B cell (primary cell): ENCODE data around the gene NUCB1. TPM values are rescaled to one million over a fixed set of nuclear protein-coding genes. Genes with fewer than 3 reads are reported as not detected.

ENCODE experiments used
- ATAC-seq: fragments of 200-7000 bp; cut with Tn5 transposase; one replicate; pipeline ENCODE4 v1.10.0; 2021; ENCODE audit warnings: low read depth, mild to moderate bottlenecking, moderate number of reproducible peaks, moderate library complexity
- CTCF ChIA-PET: fragments of 350-600 bp; sonication (Branson Sonifier 250); formaldehyde crosslinking; loops from one replicate; lab custom pipeline; 2021; ENCODE audit warnings: antibody characterized with exemption, inconsistent platforms; lab: Charles Lee
- POLR2A ChIA-PET: fragments of 350-600 bp; sonication (Branson Sonifier 250); formaldehyde crosslinking; loops from one replicate; lab custom pipeline; 2021; ENCODE audit warnings: antibody characterized with exemption; lab: Charles Lee
- DNase-seq: peaks from one replicate; pipeline ENCODE4 v3.0.0; 2013
- H2AFZ ChIP-seq: 2 replicates; pipeline ENCODE4 v1.6.1; 2012; ENCODE audit warnings: mild to moderate bottlenecking, low read depth, low read length; ENCODE audit not compliant: insufficient read depth, poor library complexity, severe bottlenecking
- H3K27ac ChIP-seq, 2 donors: 1 replicate in 1 of 2; 2 replicates in 1 of 2; pipeline ENCODE4 v1.5.1; 2012 to 2013; ENCODE audit warnings: low read length in 2 of 2, mild to moderate bottlenecking in 2 of 2, moderate library complexity in 1 of 2
- H3K27me3 ChIP-seq, 4 experiments: fragments of 200-600 bp in 1 of 4; sonication (generic) in 1 of 4; replicated peaks in 1 of 4; 1 replicate in 2 of 4; 2 replicates in 2 of 4; pipeline versions ENCODE4 v1.6.1 to v1.7.0; 2013 to 2016; ENCODE audit warnings: low read length in 3 of 4, mild to moderate bottlenecking in 2 of 4, mixed read lengths in 1 of 4, moderate library complexity in 1 of 4; ENCODE audit not compliant: insufficient read depth in 4 of 4, control insufficient read depth in 3 of 4; ENCODE audit errors: control extremely low read depth in 1 of 4
- H3K36me3 ChIP-seq, 2 experiments: replicated peaks in 1 of 2; 1 replicate in 1 of 2; 2 replicates in 1 of 2; pipeline versions ENCODE4 v1.6.1 to v1.7.1; 2013; ENCODE audit warnings: low read length in 1 of 2; ENCODE audit not compliant: insufficient read depth in 2 of 2, control insufficient read depth in 1 of 2; ENCODE audit errors: control extremely low read depth in 1 of 2, extremely low read depth in 1 of 2
- H3K4me1 ChIP-seq, 2 donors: fragments of 200-600 bp in 1 of 2; sonication (generic) in 1 of 2; 1 replicate in 1 of 2; 2 replicates in 1 of 2; pipeline versions ENCODE4 v1.5.1 to v1.6.1; 2013 to 2017; ENCODE audit warnings: low read length in 2 of 2; ENCODE audit not compliant: control insufficient read depth in 2 of 2, insufficient read depth in 2 of 2
- H3K4me2 ChIP-seq: replicated peaks from 2 replicates; pipeline ENCODE3; 2012; ENCODE audit warnings: mild to moderate bottlenecking, low read depth, low read length; ENCODE audit not compliant: poor library complexity, severe bottlenecking
- H3K4me3 ChIP-seq, 5 experiments: fragments of 200-600 bp in 1 of 5; sonication (generic) in 1 of 5; 1 replicate in 3 of 5; 2 replicates in 2 of 5; pipeline versions ENCODE4 v1.5.1 to v1.7.0; 2011 to 2016; ENCODE audit warnings: low read length in 4 of 5, mild to moderate bottlenecking in 4 of 5, low read depth in 2 of 5, control low read depth in 1 of 5, moderate library complexity in 1 of 5; ENCODE audit not compliant: insufficient read depth in 1 of 5; ENCODE audit errors: control extremely low read depth in 1 of 5, extremely low read depth in 1 of 5
- H3K79me2 ChIP-seq: fragments of 200-600 bp; sonication (generic); one replicate; pipeline ENCODE4 v1.6.0; 2016; ENCODE audit warnings: low read length; ENCODE audit not compliant: control insufficient read depth, insufficient read depth
- H3K9ac ChIP-seq: fragments of 200-600 bp; sonication (generic); 2 replicates; pipeline ENCODE4 v1.6.1; 2017; ENCODE audit warnings: mild to moderate bottlenecking, low read length, moderate library complexity
- H3K9me3 ChIP-seq, 3 donors: one replicate each; pipeline versions ENCODE4 v1.6.1 to v1.7.1; 2013; ENCODE audit warnings: low read length in 2 of 3; ENCODE audit not compliant: control insufficient read depth in 2 of 3, insufficient read depth in 1 of 3; ENCODE audit errors: control extremely low read depth in 1 of 3
- H4K20me1 ChIP-seq: 2 replicates; pipeline ENCODE4 v1.6.0; 2012; ENCODE audit warnings: mild to moderate bottlenecking, low read length; ENCODE audit not compliant: insufficient read depth, control insufficient read depth, poor library complexity, severe bottlenecking
- H3K27ac Mint-ChIP-seq: one replicate; pipeline ENCODE4 v1.8.0; 2021; ENCODE audit warnings: mixed read lengths
- H3K27me3 Mint-ChIP-seq: one replicate; pipeline ENCODE4 v1.8.0; 2021; ENCODE audit warnings: mixed read lengths
- H3K4me1 Mint-ChIP-seq: one replicate; pipeline ENCODE4 v1.8.0; 2021; ENCODE audit warnings: mixed read lengths
- H3K4me3 Mint-ChIP-seq: one replicate; pipeline ENCODE4 v1.8.0; 2021; ENCODE audit warnings: mixed read lengths
- H3K9me3 Mint-ChIP-seq: one replicate; pipeline ENCODE4 v1.8.0; 2022; ENCODE audit warnings: mixed read lengths; ENCODE audit not compliant: insufficient read depth
- CTCF ChIP-seq: fragments of 200-600 bp; IDR thresholded peaks from one replicate; pipeline ENCODE4 v1.8.0; 2022; ENCODE audit warnings: antibody characterized with exemption, mild to moderate bottlenecking
- EZH2 ChIP-seq: IDR thresholded peaks from 2 replicates; pipeline ENCODE4 v1.6.1; 2012; ENCODE audit warnings: borderline replicate concordance, low read depth, mild to moderate bottlenecking, moderate library complexity, low read length; ENCODE audit not compliant: insufficient read depth, poor library complexity, severe bottlenecking
- WGBS: methylation state at CpG from one replicate; pipeline ENCODE4 v1.1.5; 2013; ENCODE audit warnings: missing lambda C conversion rate; ENCODE audit not compliant: insufficient coverage; 5-methylcytosine and 5-hydroxymethylcytosine counted together
- intact Hi-C: fragments of 100-400 bp; cut with micrococcal nuclease; formaldehyde crosslinking; loops from one replicate; pipeline ENCODE4 v1.10.0; 2022
- polyA plus RNA-seq: library from polyadenylated mRNA; depleted of rRNA; stranded (reverse); fragments of >200 nt; gene quantifications from 2 replicates; pipeline ENCODE4 v1.2.3, GENCODE V29; 2012
- total RNA-seq, 2 donors: library from RNA; stranded (reverse); fragments of 120-200 nt in 1 of 2; gene quantifications; 1 replicate in 1 of 2; 2 replicates in 1 of 2; pipeline versions ENCODE4 v1.2.3 to v1.2.4, GENCODE V29; 2013 to 2022

NUCB1 gene
- total and polyA plus RNA-seq, 2 donors (not counting 1 experiment from before 2014, with no cell fraction given): 118 to 134 TPM

GRCh38 chr19:48940902-48941301 is 40.8 kb downstream of the NUCB1 start:
- Histone ChIP-seq H3K36me3 (no peaks in the 10 kb centered on the region), H4K20me1 (no peaks in the 10 kb centered on the region), H3K9me3 (peaks cover 0 to 11% (median 0%) of the 10 kb centered on the region in 3 donors), H3K4me1 (no peaks in the 10 kb centered on the region), H2AFZ (no peak overlapping the region), H3K4me2 (no peak overlapping the region), H3K4me3 (no peak overlapping the region), H3K79me2 (no peaks in the 10 kb centered on the region), H3K27me3 (no peaks in the 10 kb centered on the region), H3K27ac (no peak overlapping the region), H3K9ac (no peak overlapping the region)
- 94% methylated on average over 2 of the region's 5 CpGs for WGBS
- Mint-ChIP-seq H3K9me3 (peaks cover 2% of the 10 kb centered on the region), H3K4me1 (no peaks in the 10 kb centered on the region), H3K27ac (no peak overlapping the region), H3K4me3 (no peak overlapping the region), H3K27me3 (peaks cover 6% of the 10 kb centered on the region)
- ChIA-PET POLR2A (no interaction called here), CTCF (interaction anchor here (2.0 kb wide), 1 partner anchor 99 kb away, joined by 4 read pairs; no protein-coding TSS in a partner anchor)
- TF ChIP-seq EZH2: no peak
- TF ChIP-seq CTCF: no peak
- intact Hi-C loops: no loop called here
- ATAC-seq: no peak
- no peak for DNase-seq

GRCh38 chr19:48943081-48943480 is 43.0 kb downstream of the NUCB1 start:
- no peak overlapping the region for H3K4me3 ChIP-seq
- ChIA-PET POLR2A (interaction anchor here (0.7 kb wide), 1 partner anchor 47 kb away, joined by 4 read pairs; no protein-coding TSS in a partner anchor), CTCF (no interaction called here)
- Mint-ChIP-seq H3K4me1 (no peaks in the 10 kb centered on the region), H3K4me3 (no peak overlapping the region), H3K9me3 (peaks cover 3% of the 10 kb centered on the region), H3K27ac (no peak overlapping the region), H3K27me3 (peaks cover 3% of the 10 kb centered on the region)
- H3K27me3 ChIP-seq: no peaks in the 10 kb centered on the region
- H3K79me2 ChIP-seq: no peaks in the 10 kb centered on the region
- ATAC-seq: no peak
- H3K9me3 ChIP-seq: peaks cover 0 to 30% (median 11%) of the 10 kb centered on the region in 3 donors
- H4K20me1 ChIP-seq: no peaks in the 10 kb centered on the region
- no peak overlapping the region for H3K9ac ChIP-seq
- H3K4me1 ChIP-seq: no peaks in the 10 kb centered on the region
- H2AFZ ChIP-seq: no peak overlapping the region
- WGBS: 93% methylated on average over 3 of the region's 6 CpGs
- no peaks in the 10 kb centered on the region for H3K36me3 ChIP-seq
- DNase-seq: no peak
- intact Hi-C loops: no loop called here
- no peak overlapping the region for H3K4me2 ChIP-seq
- TF ChIP-seq CTCF (no peak), EZH2 (no peak)
- no peak overlapping the region for H3K27ac ChIP-seq
